Endothelial cell of umbilical vein (primary cell): ENCODE measurements around the gene FGD5. TPM values are rescaled to one million over a fixed set of nuclear protein-coding genes. Genes with fewer than 3 reads are reported as not detected.

Source experiments
- BruUV-seq: library from RNA; stranded (reverse); fragments of 400-500 nt; replicated peaks from 2 replicates; lab custom pipeline; 2021; lab: Mats Ljungman, UMichigan
- CTCF ChIA-PET: fragments of 300-600, 350-600 bp; sonication (Branson Sonifier 250); formaldehyde crosslinking; loops from one replicate; lab custom pipeline; 2021; ENCODE audit warnings: antibody characterized with exemption, inconsistent platforms; lab: Charles Lee
- POLR2A ChIA-PET: fragments of 300-600, 350-600 bp; sonication (Branson Sonifier 250); formaldehyde crosslinking; loops from one replicate; lab custom pipeline; 2021; ENCODE audit warnings: antibody characterized with exemption, inconsistent platforms; lab: Charles Lee
- DNase-seq: peaks from one replicate; pipeline ENCODE4 v3.0.0-alpha.2; 2011; ENCODE audit warnings: low read depth, low spot score
- FAIRE-seq: peaks from 2 replicates; lab custom pipeline; 2011; peaks lifted over from hg19 to GRCh38; lab: Jason Lieb, UNC
- H2AFZ ChIP-seq: 2 replicates; pipeline ENCODE4 v1.6.0; 2012; ENCODE audit warnings: low read depth, low read length, control low read depth, inconsistent platforms
- H3K27ac ChIP-seq: 2 replicates; pipeline ENCODE4 v1.5.1; 2011; ENCODE audit warnings: low read depth, mild to moderate bottlenecking, control low read depth, low read length, moderate library complexity; ENCODE audit not compliant: insufficient read depth
- H3K27me3 ChIP-seq, 2 experiments: 2 replicates each; pipeline versions ENCODE4 v1.6.0 to v1.6.1; 2011; ENCODE audit warnings: low read length in 2 of 2, mixed read lengths in 1 of 2; ENCODE audit not compliant: control insufficient read depth in 2 of 2, insufficient read depth in 2 of 2
- H3K36me3 ChIP-seq, 2 experiments: 2 replicates in 1 of 2; 3 replicates in 1 of 2; pipeline ENCODE4 v1.5.1; 2011; ENCODE audit warnings: low read length in 2 of 2, mild to moderate bottlenecking in 1 of 2, moderate library complexity in 1 of 2; ENCODE audit not compliant: control insufficient read depth in 2 of 2, insufficient read depth in 2 of 2; ENCODE audit errors: extremely low read depth in 1 of 2
- H3K4me1 ChIP-seq: 3 replicates; pipeline ENCODE4 v1.5.1; 2011; ENCODE audit warnings: mild to moderate bottlenecking, low read length; ENCODE audit not compliant: control insufficient read depth, insufficient read depth; ENCODE audit errors: extremely low read depth
- H3K4me2 ChIP-seq: 2 replicates; pipeline ENCODE4 v1.6.1; 2011; ENCODE audit warnings: low read length, control low read depth, mixed read lengths; ENCODE audit not compliant: insufficient read depth
- H3K4me3 ChIP-seq, 3 experiments: fragments of 200-600 bp in 1 of 3; sonication (generic), shearing (Covaris generic) in 1 of 3; replicated peaks in 1 of 3; 2 replicates each; pipeline ENCODE4 v1.5.1; 2011 to 2016; ENCODE audit warnings: control low read depth in 3 of 3, low read length in 3 of 3, mild to moderate bottlenecking in 2 of 3, inconsistent platforms in 1 of 3, low read depth in 1 of 3, moderate library complexity in 1 of 3; ENCODE audit not compliant: insufficient read depth in 1 of 3
- H3K79me2 ChIP-seq: 2 replicates; pipeline ENCODE4 v1.6.0; 2012; ENCODE audit warnings: low read length, inconsistent platforms; ENCODE audit not compliant: control insufficient read depth, insufficient read depth
- H3K9ac ChIP-seq: replicated peaks from 2 replicates; pipeline ENCODE3; 2011; ENCODE audit warnings: low read length, control low read depth; ENCODE audit not compliant: insufficient read depth; ENCODE audit errors: extremely low read depth
- H3K9me1 ChIP-seq: replicated peaks from 3 replicates; pipeline ENCODE4 v1.6.0; 2011; ENCODE audit warnings: mild to moderate bottlenecking, low read length; ENCODE audit not compliant: control insufficient read depth, insufficient read depth; ENCODE audit errors: extremely low read depth
- H3K9me3 ChIP-seq: replicated peaks from 2 replicates; pipeline ENCODE4 v1.5.1; 2012; ENCODE audit warnings: low read length, inconsistent platforms; ENCODE audit not compliant: control insufficient read depth, insufficient read depth
- H4K20me1 ChIP-seq: replicated peaks from 2 replicates; pipeline ENCODE3; 2011; ENCODE audit warnings: mild to moderate bottlenecking, low read length; ENCODE audit not compliant: control insufficient read depth, insufficient read depth; ENCODE audit errors: extremely low read depth
- CTCF ChIP-seq, 2 donors: IDR thresholded peaks; 1 replicate in 1 of 2; 2 replicates in 1 of 2; pipeline ENCODE4 v1.5.1; 2011; ENCODE audit warnings: low read length in 2 of 2, mild to moderate bottlenecking in 2 of 2, moderate library complexity in 2 of 2, control low read depth in 1 of 2, inconsistent platforms in 1 of 2, low read depth in 1 of 2; ENCODE audit not compliant: insufficient read depth in 1 of 2; ENCODE audit errors: extremely low read depth in 1 of 2
- EZH2 ChIP-seq: IDR thresholded peaks from 2 replicates; pipeline ENCODE4 v1.6.1; 2012; ENCODE audit warnings: borderline replicate concordance, low read depth, mild to moderate bottlenecking, moderate library complexity, low read length, inconsistent platforms; ENCODE audit not compliant: severe bottlenecking
- FOS ChIP-seq: IDR thresholded peaks from 2 replicates; pipeline ENCODE4 v1.6.1; 2011; ENCODE audit warnings: mild to moderate bottlenecking, low read length, moderate library complexity, borderline replicate concordance; ENCODE audit not compliant: insufficient read depth
- GATA2 ChIP-seq: IDR thresholded peaks from 2 replicates; pipeline ENCODE4 v1.7.0; 2011; ENCODE audit warnings: low read depth, mild to moderate bottlenecking, moderate library complexity, mixed read lengths, low read length; ENCODE audit not compliant: insufficient read length, insufficient read depth
- JUN ChIP-seq: IDR thresholded peaks from 2 replicates; pipeline ENCODE4 v1.6.1; 2011; ENCODE audit warnings: borderline replicate concordance, low read depth; ENCODE audit not compliant: insufficient read length, insufficient read depth
- MYC ChIP-seq: IDR thresholded peaks from one replicate; pipeline ENCODE4 v1.6.1; 2011; ENCODE audit warnings: mild to moderate bottlenecking, low read depth, low read length
- POLR2A ChIP-seq: IDR thresholded peaks from 2 replicates; pipeline ENCODE4 v1.6.1; 2012; ENCODE audit warnings: low read depth, mild to moderate bottlenecking, control low read depth, low read length
- POLR2AphosphoS5 ChIP-seq: IDR thresholded peaks from 2 replicates; pipeline ENCODE4 v1.6.1; 2012; ENCODE audit warnings: low read depth, mild to moderate bottlenecking, control low read depth, low read length, moderate library complexity; ENCODE audit not compliant: insufficient read depth
- dilution Hi-C: fragments of 300-500 bp; cut with MboI; formaldehyde crosslinking; loops from one replicate; pipeline ENCODE4 v1.15.0; 2019; ENCODE audit warnings: low sequenced_read_pairs; ENCODE audit not compliant: extremely low pct_ligation_motif_present
- intact Hi-C: fragments of 100-400 bp; cut with micrococcal nuclease; formaldehyde crosslinking; loops from one replicate; pipeline ENCODE4 v1.10.0; 2022
- polyA plus RNA-seq, 4 experiments: library from polyadenylated mRNA; depleted of rRNA in 3 of 4; stranded (reverse) in 3 of 4; unstranded in 1 of 4; fragments of >200 nt; gene quantifications; 2 replicates each; pipeline versions ENCODE4 v1.2.1 to v1.2.3, GENCODE V29; 2011 to 2012; ENCODE audit warnings: missing spikeins in 1 of 4
- total RNA-seq: library from RNA; stranded (reverse); gene quantifications from 2 replicates; pipeline ENCODE4 v1.2.3, GENCODE V29; 2021
- TF ChIP-seq, protein P1 (sequence below): IDR thresholded peaks from 2 replicates; pipeline ENCODE4 v1.6.1; 2011; ENCODE audit not compliant: insufficient read depth, insufficient read length

Gene FGD5
- total and polyA plus RNA-seq, 2 donors (not counting 3 experiments of a cell fraction or from before 2014, with no cell fraction given), result 49.6 to 134 TPM

- ChIA-PET CTCF (no interaction called here), POLR2A (no interaction called here)
- Histone ChIP-seq H3K27ac (no peak overlapping the region), H3K4me2 (no peak overlapping the region), H3K9me1 (no peaks in the 10 kb centered on the region), H3K9me3 (no peaks in the 10 kb centered on the region), H3K9ac (no peak overlapping the region), H2AFZ (no peak overlapping the region), H3K79me2 (peaks cover 13% of the 10 kb centered on the region), H3K27me3 (no peaks in the 10 kb centered on the region), H3K4me1 (peaks cover 5% of the 10 kb centered on the region), H3K4me3 (no peak overlapping the region), H3K36me3 (peaks cover 16 to 62% of the 10 kb centered on the region in 2 experiments), H4K20me1 (peaks cover 5% of the 10 kb centered on the region)
- BruUV-seq, result no TSS peak
- no peak for DNase-seq
- FAIRE-seq, result no peak
- intact Hi-C loops, result no loop called here
- dilution Hi-C loops, result no loop called here
- no peak for TF ChIP-seq JUN
- no peak for TF ChIP-seq POLR2AphosphoS5
- TF ChIP-seq FOS, result no peak
- TF ChIP-seq, protein P1, sequence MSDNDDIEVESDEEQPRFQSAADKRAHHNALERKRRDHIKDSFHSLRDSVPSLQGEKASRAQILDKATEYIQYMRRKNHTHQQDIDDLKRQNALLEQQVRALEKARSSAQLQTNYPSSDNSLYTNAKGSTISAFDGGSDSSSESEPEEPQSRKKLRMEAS, result no peak
- no peak for TF ChIP-seq MYC
- TF ChIP-seq GATA2, result no peak
- no peak for TF ChIP-seq POLR2A
- no peak for TF ChIP-seq EZH2
- no peak for TF ChIP-seq CTCF (IDR thresholded peaks at IDR 0.05; ENCODE audit: extremely low read depth in 1 of 2, insufficient read depth in 1 of 2, low read depth in 1 of 2, low read length in 2 of 2)
These were observed 49.3 kb downstream of the FGD5 start for GRCh38 chr3:14867936-14868570.
